NCI-H187 (cell line): ENCODE results near the gene C2orf68.
"Not testable (repeated sequence)": the region's sequence is repeated elsewhere in the genome, so short reads cannot be mapped to it uniquely, and the experiment has no call there.

Experiments
- DNase-seq, 2 experiments: peaks; one replicate each; lab custom pipeline; 2025; lab: John Stamatoyannopoulos, UW

The C2orf68 gene, protein sequence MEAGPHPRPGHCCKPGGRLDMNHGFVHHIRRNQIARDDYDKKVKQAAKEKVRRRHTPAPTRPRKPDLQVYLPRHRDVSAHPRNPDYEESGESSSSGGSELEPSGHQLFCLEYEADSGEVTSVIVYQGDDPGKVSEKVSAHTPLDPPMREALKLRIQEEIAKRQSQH

DNA sequence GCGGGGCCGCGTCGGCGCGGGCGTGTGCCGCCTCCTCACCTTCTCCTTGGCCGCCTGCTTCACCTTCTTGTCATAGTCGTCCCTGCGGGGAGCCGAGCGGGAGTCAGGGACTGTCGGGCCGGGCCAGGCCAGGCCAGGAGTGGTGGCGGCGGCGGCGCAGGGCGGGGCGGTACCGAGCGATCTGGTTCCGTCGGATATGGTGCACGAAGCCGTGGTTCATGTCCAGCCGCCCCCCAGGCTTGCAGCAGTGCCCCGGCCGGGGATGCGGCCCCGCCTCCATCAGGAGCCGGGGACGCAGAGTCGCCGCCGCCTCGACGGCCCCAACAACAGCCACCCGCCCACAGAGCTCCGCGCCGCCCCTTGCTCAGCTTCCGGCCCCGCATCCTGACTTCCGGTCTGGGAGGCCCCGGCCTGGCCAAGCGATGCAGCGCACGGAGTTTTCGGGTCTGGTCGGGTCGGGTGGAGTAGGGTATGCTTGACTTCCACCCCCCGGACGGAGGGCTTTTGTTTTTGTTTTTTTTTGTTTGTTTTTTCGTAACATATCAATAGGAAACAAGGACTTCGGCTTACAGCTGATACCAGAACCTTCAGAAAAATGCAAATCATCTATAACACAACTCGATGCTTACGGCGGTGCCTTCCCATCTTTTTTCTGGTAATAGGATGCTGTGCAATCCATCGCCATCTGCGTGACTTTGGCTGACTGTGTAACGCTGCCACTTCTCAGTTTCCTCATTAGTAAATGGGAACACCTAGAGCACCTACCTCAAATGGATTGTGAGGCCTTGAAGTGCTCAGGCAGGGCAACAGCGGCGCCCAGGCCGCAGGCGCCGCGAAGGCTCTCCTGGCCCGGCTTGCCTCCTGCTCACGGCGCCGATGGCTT is at the start of gene C2orf68:
Gene C2orf68 (minus strand): TSS at position 362 of the 883 bp plus-strand sequence. CDS start 82 bp downstream, at position 280.
- DNase-seq, result peak; percentile 40 to 78

GRCh38 chr2:85661139-85661858 is 49.4 kb upstream of the C2orf68 start:
- no peak for DNase-seq

DNA sequence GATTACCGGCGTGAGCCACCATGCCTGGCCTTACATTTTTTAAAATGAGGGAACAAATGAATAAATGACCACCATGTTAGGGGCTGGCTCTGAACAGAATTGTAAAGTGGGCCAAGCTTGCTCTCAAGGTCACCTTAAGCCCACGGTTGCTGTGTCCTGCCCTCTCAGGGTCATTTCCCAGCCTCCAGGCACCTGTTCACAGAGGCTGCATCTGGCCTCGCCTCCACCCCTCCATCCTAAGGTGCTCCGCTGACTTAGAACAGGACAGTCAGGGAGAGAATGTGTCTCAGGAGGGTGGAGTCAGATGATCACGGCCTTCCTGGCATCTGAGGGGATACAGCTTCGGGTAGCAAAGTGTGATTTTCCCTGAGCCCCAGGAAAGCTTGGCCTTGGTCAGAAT is 48.9 kb upstream of the C2orf68 start:
- no peak for DNase-seq

GRCh38 chr2:85660301-85660700 is 48.4 kb upstream of the C2orf68 start:
- not testable (repeated sequence) for DNase-seq

- no peak for DNase-seq
Measured at GRCh38 chr2:85659324-85659981, 47.6 kb upstream of the C2orf68 start.

- not testable (repeated sequence) for DNase-seq
Measured at GRCh38 chr2:85657399-85657798, 45.5 kb upstream of the C2orf68 start.

GRCh38 chr2:85656468-85656867 is 44.6 kb upstream of the C2orf68 start:
- DNase-seq, result no peak

DNA sequence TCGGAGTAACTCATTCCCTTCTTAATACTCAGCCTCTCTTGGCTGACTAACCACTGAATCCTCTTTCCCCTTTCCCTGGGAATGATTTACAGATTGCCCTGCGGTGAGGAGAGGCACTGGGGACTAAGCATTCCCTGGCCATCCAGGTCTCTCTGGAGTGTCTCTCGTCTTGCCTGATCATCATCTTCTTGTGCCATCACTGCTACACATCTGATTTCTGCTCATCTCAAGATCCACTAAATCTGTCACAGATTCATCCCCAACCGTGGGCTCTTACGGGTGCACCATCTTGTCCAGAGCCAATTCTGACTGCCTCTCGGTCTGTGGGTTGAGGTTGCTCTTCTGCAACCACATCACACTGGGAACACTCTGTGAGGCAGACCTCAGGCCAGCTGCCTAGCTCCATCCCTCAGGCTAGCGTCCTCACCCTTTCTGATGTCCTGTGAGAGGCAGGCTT is 44.1 kb upstream of the C2orf68 start:
- DNase-seq, result no peak

DNA sequence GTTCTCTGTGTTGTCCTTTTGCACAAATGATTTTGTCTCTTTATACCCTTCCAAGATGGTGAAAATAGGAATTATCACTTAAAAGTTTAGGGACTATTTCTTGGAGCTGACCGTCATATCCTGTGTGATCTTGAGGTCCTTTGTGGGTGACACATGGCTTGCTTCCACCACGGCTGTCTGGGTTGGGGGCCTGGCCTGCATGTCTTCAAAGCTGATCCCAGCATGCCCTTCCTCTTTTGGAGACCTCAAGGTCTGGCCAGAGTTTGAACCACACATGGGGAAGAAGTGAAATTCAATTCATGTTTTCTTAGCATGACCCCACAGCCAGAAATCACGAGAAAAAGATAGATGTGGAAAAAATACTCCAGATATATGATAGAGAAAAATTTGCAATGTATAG is 42.1 kb upstream of the C2orf68 start:
- DNase-seq, result no peak

DNA sequence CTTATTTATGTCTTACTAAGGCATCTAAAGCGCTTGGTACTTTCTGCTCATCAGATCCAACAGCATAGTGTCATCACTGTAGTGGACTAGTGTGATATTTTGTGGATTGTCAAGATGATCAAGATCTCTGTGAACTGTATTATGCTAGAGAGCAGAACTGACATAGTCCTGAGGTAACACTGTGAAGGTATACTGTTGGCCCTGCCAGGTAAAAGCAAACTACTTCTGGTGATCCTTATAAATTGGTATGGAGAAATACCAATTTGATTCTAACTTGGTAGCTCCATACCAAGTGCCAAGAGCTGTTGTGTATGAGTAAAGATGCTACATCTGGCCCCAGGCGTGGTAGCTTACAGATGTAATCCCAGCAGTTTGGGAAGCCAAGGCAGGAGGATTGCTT is 40.2 kb upstream of the C2orf68 start:
- DNase-seq, result no peak

DNA sequence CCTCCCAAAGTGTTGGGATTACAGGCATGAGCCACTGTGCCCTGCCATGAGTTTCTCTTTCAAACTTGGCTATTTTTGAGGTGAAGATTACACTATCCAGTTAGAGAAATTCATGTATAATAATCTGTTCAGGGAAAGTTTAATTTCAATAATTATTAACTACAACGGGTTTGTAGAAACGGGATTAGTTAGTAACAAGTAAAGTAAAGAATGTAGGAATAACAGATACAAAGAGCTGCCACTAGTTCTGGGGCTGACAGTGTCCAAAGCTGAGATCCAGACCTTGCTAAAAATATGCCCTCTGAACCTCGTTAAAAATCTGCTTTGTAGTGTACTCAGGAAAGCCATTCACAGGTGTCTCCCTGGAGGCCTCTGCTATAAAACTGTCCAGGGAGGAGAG is 39.2 kb upstream of the C2orf68 start:
- DNase-seq, result no peak

DNA sequence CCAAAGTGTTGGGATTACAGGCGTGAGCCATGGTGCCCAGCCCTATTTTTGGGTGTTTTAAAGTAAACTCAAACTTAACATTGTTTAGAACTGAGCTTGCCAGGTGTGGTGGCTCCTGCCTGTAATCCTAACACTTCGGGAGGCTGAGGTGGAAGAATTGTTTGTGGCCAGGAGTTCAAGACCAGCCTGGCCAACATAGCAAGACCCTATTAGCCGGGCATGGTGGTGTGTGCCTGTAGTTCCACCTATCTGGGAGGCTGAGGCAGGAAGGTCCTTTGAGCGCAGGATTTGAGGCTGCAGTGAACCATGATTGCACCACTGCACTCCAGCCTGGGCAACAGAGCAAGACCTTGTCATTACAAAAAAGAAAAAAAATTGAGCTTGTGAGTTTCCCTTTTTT is 38.6 kb upstream of the C2orf68 start:
- no peak for DNase-seq

GRCh38 chr2:85649201-85650190 is 37.6 kb upstream of the C2orf68 start:
- DNase-seq, result no peak

- no peak for DNase-seq
Measured at GRCh38 chr2:85648619-85649018, 36.8 kb upstream of the C2orf68 start.

GRCh38 chr2:85647823-85648526 is 36.1 kb upstream of the C2orf68 start:
- no peak for DNase-seq

DNA sequence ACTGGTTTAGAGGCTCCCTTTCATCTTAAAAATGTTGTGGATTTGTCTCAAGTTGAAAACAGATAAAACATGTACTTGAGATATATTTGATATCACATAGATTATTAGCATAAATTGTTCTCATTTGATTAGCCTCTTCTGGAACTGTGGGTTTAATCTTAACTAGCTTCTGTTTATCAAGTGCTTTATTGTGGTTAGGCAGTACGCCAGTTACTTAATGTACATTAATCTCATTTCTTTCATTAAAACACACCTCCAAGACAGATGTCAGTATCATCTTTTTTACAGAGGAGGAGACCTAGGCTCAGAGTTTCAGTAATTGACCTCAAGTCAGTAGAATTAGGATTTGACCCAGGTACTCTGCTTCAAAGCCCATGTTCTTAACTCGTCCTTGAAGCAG is 34.3 kb upstream of the C2orf68 start:
- no peak for DNase-seq

GRCh38 chr2:85644909-85645308 is 33.0 kb upstream of the C2orf68 start:
- DNase-seq, result no peak

DNA sequence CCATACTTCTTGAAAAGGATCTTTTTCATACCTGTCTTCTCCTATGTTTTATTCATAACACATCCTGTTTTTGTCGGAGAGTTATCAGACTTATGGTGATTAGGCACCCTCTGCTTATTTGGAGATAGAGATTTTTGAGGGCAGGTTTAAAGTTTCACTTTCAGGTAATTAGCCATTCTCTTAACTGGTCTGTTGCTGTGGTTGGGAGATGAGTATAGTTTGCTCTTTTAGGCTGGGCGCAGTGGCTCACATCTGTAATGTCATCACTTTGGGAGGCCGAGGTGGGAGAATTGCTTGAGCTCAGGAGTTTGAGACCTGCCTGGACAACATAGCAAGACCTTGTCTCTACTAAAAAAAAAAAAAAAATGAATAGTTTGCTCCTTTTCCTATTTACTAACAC is 30.9 kb upstream of the C2orf68 start:
- DNase-seq, result no peak

GRCh38 chr2:85635636-85636035 is 23.8 kb upstream of the C2orf68 start:
- no peak for DNase-seq

GRCh38 chr2:85635011-85635410 is 23.1 kb upstream of the C2orf68 start:
- DNase-seq, result no peak
